Cortex of kidney (tissue), 1 donor: Measurements from ENCODE around the gene NUBP2.

Experiments
- DNase-seq: peaks from one replicate; lab custom pipeline; 2025; lab: John Stamatoyannopoulos, UW

The NUBP2 gene

DNA sequence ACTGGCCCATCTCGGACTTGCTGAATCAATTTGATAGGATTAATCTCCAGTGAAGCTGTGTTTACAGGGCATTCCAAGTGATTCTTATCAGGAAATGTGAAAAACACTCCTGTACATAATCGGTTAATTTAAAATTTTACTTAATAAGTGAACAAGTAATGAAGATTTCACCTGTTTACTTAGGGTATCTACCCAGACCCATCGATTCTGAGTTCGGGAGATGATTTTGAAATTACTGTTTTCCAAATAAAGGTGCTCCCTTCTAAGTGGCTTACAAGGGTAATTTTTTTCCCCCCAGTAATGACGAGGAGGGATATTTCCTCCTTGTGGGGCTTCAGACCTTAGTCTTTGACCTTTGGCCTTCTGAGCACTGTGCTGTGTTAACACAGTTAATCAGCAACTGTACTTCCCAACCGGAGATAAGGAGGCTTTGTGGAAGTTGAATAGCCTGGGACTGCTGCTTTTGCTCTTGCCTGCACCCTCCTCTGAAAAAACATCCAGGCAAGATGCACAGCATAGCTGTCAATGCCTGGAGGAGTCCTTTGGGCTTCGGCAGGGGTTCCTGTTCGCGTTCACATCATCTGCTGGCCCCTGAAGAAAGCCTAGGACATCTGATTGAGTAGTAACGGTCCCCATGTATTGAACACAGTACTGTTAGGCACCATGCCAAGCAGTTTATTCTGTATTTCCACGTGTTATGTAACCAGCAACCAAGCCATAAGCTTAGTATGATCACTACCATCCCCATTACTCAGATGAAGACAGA is 46.1 kb downstream of the NUBP2 start:
- no peak for DNase-seq

DNA sequence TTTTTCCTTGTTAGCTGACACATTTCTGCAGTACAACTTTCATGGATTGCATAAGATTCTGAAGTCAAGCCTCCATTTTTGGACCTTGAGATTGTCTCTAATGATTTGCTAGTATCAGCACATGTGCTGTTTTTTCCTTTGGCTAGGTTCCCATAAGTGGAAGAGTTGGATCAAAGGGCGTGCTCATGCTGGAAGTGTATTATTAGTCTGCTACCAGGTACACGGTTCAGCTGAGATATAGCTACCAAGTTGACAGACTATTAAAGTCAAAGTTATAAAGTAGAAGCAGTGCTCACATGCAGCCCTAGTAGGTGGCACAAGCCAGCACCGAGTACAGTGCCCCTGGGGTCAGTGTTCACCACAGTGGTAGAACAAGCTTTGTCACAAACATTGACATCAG is 47.5 kb downstream of the NUBP2 start:
- no peak for DNase-seq

DNA sequence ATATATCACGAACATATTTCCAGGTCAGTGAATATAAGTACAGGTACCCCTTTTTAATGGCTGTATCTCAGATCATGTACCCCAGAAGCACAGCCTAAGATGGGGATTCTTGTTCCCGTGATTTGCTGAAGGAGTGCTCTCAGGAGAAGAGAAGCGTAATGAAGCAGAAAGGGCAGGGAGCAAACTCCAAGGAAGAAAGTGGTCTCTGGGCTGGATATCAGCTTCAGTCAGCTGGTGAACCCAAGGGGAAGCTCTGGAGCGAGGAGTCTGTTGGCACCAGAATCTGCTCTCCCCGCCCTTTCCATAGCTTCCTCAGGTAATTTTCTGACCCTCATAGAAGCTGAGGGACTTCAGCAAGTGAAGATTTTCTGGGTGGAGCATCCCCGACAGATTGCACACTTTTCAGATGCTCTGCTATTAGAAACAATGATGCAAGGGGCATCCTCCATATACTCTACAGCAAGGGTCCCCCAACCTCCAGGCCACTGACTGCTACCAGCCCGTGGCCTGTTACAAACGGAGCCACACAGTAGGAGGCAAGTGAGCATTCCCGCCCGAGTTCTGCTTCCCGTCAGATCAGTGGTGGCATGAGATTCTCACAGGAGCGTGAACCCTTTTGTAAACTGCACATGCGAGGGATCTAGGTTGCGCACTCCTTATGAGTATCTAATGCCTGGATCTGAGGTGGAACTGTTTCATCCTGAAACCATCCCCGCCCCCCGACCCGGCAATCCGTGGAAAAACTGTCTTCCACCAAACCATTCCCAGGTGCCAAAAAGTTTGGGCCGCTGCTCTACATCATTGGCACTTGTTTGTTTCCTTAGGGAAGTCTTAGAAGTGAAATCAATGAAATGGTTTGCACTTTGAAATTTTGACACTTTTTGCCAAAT is 48.7 kb downstream of the NUBP2 start:
- no peak for DNase-seq

DNA sequence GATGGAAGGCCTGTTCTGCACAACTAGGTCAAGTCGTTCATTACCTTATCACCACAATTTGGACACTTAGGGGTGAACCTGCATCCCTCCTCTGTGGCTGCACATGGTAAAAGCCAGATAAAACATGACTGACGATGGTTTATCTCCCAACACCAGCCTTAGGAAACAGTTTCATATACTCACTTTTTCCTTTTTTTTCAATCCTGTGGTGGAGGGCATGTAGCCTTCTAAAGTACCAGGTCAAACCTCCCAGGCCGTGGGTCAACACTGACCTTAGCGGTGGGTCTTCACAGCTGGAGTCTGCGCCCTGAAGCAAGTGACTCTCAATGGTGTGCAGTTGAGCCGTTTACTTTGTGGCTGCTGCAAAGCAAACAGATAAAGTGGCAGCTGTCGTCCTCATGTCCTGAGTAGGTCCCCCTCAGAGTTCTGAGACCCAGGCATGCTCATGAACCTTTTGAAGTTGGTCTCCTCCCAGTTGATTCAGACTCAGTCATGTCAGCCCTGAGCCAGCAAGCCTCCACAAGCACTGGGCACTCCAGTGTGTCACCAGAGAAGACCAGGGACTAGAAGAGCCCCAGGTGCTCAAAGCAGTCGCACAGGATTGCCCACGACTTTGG is 50.2 kb downstream of the NUBP2 start:
- no peak for DNase-seq

DNA sequence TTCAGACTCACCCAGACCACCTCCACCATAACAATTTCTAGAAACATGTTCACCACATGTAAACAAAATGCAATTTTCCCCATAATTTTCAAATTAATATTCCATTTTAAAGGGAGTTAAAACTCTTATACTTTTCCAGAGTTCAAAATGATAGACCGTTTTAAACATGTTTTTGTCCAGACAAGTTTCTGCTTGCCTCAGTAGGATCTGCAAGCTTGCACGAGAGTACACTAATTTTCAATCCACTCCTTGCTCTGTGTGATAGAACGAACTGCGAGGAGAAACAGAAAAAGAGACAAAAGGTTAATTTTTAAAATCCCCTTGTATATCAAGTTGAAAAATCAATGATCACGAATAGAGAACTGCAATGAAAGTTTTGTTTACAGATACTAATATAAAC is 51.3 kb downstream of the NUBP2 start:
- no peak for DNase-seq
